ENCODE data around the gene SLMAP.

- no peak for TF ChIP-seq CTCF (IDR thresholded peaks at IDR 0.05)
- no peak for TF ChIP-seq EP300 (IDR thresholded peaks at IDR 0.05)
- no peak for TF ChIP-seq POLR2A (IDR thresholded peaks at IDR 0.05)
- TF ChIP-seq POLR2AphosphoS5 (IDR thresholded peaks at IDR 0.05), result no peak
Observed at GRCh38 chr3:57752307-57752706, 3.8 kb upstream of the SLMAP start.

Measured in sigmoid colon (tissue), 4 donors.